HG02973 (cell line): ENCODE measurements around the gene BUB1.
"Not testable (repeated sequence)": the region's sequence is repeated elsewhere in the genome, so short reads cannot be mapped to it uniquely, and the experiment has no call there.

Experiments used
- ATAC-seq: cut with Tn5 transposase; IDR thresholded peaks from one replicate; pipeline ENCODE4 v1.9.1; 2021; ENCODE audit warnings: moderate library complexity; ENCODE audit not compliant: unreplicated experiment

Gene BUB1

GRCh38 chr2:110605057-110605456, 72.8 kb downstream of the BUB1 start:
- ATAC-seq = not testable (repeated sequence)

GRCh38 chr2:110603917-110604591, 73.8 kb downstream of the BUB1 start:
- not testable (repeated sequence) for ATAC-seq

GRCh38 chr2:110602139-110602538, 75.7 kb downstream of the BUB1 start:
- ATAC-seq = not testable (repeated sequence)

GRCh38 chr2:110591973-110592372, 85.9 kb downstream of the BUB1 start:
- not testable (repeated sequence) for ATAC-seq

GRCh38 chr2:110589677-110590330, 88.1 kb downstream of the BUB1 start:
- not testable (repeated sequence) for ATAC-seq

GRCh38 chr2:110588520-110588919, 89.3 kb downstream of the BUB1 start:
- not testable (repeated sequence) for ATAC-seq
